Ramos (cell line): ENCODE measurements around the gene FJX1.

Source experiments
- in situ Hi-C: fragments of 300-500 bp; cut with MboI; formaldehyde crosslinking; loops from one replicate; pipeline ENCODE4 v1.14.3; 2022; ENCODE audit warnings: low sequenced_read_pairs; ENCODE audit not compliant: unreplicated experiment

FJX1 gene, protein sequence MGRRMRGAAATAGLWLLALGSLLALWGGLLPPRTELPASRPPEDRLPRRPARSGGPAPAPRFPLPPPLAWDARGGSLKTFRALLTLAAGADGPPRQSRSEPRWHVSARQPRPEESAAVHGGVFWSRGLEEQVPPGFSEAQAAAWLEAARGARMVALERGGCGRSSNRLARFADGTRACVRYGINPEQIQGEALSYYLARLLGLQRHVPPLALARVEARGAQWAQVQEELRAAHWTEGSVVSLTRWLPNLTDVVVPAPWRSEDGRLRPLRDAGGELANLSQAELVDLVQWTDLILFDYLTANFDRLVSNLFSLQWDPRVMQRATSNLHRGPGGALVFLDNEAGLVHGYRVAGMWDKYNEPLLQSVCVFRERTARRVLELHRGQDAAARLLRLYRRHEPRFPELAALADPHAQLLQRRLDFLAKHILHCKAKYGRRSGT

DNA sequence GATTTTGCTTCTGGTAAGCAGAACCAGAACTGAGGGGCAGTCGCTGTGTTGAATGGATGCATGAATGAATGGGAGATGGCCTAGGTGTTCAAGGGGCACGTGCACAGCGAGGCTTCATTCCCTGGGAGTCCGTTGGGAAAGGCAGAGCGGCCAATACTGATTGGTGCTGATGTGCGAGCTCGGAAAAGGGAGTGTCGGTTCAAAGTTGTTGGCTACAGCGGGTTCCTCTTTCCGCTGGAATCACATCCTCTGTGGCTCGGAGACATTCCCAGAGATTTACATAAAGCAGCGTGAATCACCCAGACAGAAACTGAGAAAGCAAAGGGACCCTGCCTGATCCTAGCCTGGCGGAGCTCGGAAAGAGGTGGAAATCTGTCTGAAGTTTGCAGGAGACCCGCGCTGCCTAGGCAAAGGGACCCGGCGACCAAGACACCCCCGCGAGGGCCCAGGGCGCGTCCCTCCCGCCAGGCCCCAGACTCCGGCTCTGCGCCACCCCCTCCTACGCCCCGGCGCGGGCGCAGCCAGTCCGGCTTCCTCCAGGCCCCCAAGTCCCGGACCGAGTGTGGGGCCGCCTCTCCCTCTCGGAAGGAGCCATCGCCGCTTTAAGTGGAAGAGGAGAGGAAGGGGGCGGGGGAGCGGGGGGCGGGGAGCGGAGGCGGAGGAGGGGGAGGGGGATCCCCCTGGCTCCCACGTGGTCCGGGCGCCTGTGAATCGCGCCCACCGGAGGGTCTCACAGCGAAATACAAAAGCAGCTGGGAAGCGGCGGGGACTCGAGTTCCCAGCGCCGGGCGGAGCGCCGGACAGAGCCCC lies at the start of gene FJX1:
Gene FJX1, plus strand, starts transcription at position 774 of the 810 bp plus-strand sequence. CDS start 177 bp downstream, outside the sequence.
- in situ Hi-C loops = loop anchor here (10.0 kb wide), 1 partner anchor 647 kb away; no protein-coding TSS in a partner anchor

DNA sequence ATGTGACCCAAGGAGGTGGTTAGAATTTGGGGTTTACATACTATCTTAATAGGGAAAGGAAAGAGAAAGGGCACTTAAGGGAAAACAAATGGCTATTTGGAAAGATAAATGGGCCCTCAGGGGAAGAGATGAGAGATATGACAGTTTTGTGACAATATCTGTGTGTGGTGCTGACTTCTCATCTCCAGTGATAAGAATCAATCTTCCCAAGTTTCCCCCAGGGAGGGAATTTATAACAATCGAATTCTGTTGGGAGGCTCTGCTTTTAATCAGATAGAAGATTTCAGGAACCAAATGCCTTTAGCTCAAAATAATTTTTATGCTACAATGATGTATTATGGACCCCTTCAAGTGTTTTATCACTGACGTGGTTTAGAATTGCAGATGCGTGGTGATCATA lies 46.6 kb upstream of the FJX1 start:
- in situ Hi-C loops = no loop called here

DNA sequence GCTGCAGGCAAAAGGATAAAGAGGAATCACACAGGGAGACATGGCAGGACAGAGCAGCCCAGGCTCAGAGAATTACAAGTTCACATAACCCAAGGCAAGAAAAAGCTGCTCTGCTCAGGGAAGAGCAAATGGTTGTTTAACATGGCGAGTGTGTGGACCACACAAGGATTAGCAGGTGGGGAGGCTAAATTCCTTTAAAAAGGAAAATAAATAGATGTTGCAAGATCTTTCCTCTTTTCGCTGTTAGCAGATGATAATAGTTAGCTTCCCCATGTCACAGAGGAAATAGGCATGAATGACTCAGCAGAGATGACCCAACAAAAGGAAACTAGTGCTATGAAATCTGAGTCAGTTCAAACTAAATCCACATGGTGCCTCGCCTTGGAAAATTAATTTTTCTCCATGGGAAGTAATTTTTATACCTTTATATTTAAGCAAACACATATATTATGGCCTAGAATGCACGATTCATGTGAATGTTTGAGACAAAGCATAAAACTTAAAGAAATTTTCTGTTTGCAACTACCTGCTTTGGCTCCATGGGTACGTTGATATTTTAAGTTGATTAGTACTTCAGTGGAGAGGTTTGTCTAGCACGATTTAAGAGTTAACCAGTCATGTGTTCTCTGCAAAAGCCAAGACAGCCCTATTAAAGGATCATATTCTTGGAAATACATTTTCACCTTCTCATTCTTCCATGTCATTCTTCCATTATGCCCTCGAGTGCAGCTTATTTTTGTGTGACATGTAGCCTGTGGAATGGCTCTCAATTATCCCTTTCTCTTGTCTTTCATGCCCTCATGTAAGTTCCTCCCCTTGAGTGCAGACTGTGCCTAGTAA lies 38.5 kb upstream of the FJX1 start:
- in situ Hi-C loops = no loop called here

DNA sequence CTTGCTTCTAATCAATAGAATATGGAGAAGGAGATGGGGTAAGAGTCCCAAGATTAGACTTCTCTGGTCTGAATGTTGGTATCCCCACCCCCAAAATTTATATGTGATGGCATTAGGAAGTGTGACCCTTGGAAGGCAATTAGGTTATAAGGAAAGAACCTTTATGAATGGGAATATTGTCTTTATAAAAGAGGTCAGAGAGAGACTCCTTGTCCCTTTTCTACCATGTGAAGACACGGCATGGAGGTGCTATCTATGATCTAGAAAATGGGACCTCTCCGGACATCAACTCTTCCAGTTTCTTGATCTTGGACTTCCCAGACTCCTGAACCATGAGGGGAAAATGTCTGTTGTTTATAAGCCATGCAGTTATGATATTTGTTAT lies 37.9 kb upstream of the FJX1 start:
- in situ Hi-C loops = no loop called here

DNA sequence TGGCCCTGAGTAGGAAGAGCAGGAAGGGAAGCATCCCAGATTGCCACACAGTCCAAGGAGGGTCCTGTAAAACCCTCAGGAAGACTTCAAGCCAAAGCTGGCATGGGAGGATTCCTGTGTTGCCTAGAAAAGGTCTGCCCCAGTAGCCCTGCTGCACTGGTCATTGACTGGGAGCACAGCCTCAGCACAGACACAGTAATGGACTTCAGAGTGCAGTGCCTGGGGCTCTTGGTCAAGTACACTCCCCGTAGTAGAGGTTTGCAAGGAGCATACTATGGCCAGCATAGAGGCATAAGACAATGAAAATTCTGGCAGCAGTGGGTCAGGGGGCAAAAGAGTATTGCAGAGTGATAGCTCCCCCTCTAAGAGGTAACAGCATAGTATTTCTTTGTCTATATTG lies 36.2 kb upstream of the FJX1 start:
- in situ Hi-C loops = no loop called here

DNA sequence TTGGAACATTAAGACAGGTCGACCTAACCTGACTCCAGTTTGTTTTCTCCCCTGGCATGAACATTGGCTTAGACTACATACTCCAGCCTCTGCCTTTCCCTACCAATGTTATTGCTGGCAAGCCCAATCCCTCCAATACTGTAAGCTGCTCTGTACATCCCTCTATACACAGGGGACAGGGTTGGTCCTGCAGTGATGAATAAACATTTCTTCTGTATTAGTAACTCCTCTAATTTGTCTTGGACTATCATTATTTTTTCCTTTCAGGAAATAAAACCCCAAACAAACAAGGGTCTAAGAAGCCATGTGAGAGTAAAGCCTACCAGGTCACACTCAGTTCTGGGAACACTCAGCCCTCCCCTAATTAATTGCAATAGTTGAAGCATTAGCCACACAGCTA lies 35.1 kb upstream of the FJX1 start:
- in situ Hi-C loops = no loop called here

DNA sequence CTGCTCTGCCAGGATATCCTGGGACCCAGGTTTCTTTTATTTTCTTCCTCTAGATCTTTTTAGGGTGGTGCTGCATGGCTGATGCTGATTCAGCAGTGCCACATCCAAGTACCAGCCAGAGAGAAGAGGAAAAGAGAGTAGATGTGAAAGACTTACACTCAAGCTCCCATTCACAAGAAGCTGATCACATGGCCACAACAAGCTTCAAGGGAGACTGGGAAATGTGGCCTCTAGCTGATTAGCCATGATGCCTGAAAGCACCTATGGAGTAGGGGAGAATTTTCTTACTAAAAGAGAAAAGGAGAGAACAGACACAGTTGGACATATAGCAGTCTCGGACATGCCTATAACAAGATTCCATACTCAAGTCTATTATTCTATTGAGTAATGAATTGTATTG lies 34.4 kb upstream of the FJX1 start:
- in situ Hi-C loops = no loop called here

DNA sequence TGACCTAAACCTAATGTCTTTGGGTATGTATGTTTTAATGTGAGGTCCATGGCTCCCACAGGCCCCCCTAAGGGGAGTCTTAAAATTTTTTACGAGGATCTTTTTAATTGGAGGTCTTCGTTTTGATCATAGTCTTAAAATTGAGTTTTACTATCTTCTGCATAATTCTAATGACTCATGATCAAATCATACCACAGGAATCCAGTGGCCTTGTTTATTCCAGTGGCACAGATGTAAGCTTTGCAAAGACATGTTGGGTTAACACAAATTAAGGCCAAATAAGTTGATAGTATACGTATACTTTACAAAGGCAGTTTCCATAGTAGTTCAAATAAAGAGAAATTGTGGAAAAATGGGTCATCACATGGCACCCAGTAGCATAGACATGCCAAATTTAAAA lies 33.9 kb upstream of the FJX1 start:
- in situ Hi-C loops = no loop called here

DNA sequence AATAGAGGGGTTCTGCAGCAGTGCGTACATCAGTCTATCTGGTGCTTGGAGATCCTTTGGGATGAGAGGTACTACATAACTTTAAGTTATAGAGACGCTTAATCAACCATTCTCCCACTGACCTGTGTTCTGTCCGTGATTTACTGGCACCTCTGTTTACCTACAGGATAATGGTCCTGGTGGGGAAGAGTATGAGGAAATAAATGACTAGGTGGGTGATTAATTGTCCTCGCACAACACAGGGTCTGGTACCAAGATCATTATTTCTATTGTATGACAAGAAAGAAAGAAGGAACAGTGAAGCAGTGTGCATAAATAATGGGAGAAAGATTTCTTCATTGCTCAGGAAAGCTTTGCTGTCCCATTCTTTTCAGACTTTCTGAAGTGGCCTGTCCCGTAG lies 32.8 kb upstream of the FJX1 start:
- in situ Hi-C loops = no loop called here

DNA sequence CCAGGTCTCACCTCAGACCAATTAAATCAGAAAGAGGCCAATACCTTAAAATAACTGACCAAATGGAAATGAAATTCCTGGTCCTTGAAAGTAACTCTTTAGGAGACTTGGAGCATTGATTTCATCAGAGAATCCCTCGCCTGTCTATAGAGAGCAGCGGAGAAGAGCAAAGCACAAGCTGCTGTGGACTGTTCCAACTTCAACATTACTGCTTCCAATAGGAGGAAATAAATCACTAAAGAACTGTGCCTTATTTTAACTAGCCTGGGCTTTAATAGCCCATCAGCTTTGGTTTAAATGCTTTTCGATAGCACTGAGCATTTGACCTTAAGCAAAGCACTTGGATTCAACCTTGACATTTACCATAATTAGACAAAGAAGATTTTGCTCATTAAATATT lies 32.0 kb upstream of the FJX1 start:
- in situ Hi-C loops = no loop called here

DNA sequence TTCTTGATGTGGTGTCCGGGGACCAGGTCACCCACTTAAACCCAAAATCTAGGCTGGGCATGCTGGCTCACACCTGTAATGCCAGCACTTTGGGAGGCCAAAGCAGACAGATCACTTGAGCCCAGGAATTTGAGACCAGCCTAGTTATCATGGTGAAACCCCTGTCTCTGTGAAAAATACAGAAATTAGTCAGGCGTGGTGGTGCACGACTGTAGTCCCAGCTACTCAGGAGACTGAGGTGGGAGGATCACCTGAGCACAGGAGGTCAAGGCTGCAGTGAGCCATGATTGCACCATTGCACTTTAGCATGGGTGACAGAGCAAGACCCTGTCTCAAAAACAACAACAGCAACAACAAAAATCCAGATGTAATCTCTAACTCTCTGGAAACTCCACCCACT lies 30.3 kb upstream of the FJX1 start:
- in situ Hi-C loops = no loop called here

DNA sequence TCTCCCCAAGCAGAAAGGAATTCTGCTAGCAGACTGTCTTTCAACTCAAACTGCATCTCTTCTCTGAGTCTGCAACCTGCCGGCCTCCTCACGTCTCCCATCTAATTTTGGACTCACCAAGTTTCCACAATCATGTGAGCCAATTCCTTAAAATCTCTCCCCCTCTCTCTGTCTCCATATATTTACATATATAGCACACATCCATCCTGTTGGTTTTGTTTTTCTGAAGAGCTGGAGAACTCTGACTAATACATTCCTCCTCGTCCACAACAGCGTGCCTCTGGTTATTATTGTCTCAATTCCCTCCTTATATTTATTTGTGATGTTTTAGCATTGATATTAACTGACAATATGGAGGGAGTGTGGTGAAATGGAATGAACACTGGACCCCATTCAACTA lies 29.6 kb upstream of the FJX1 start:
- in situ Hi-C loops = no loop called here

DNA sequence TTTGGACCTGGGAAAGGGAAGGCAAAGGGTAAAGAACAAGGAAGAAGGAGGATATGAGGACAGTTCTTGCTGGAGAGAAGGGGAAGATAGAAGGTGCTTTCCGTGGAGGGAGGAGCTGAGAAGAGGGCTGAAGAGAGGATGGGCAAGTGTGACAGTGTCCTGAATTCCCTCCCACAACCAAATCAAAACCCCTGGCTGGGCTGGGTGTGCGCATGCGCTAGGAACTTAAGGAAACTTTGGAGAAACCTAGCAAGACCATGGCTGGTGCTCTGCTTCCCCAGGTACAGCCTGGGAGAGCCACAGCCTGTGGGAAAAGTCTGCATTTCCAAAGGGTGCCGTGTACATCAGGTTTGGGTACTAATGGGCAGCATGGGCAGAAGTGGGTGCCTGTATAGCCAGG lies 29.0 kb upstream of the FJX1 start:
- in situ Hi-C loops = no loop called here

DNA sequence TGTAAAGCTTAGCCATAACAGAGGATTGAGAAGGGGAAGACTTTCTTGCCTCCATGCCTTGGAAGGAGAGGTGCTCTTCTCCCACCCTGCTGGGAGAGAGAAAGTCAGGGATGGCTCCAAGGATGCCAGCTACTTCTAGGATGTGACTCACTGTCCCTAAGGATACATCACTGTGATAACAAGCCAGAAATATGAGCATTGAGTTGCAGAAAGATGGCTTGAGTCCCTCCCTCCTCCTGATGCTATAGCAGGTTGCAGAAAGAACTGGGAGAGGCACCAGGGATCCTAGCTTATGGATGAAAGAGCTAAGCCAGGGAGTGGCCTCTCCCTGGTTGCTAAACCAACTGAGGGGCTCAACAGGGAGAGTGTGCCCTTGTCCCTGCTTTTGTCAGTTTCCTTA lies 27.8 kb upstream of the FJX1 start:
- in situ Hi-C loops = no loop called here

DNA sequence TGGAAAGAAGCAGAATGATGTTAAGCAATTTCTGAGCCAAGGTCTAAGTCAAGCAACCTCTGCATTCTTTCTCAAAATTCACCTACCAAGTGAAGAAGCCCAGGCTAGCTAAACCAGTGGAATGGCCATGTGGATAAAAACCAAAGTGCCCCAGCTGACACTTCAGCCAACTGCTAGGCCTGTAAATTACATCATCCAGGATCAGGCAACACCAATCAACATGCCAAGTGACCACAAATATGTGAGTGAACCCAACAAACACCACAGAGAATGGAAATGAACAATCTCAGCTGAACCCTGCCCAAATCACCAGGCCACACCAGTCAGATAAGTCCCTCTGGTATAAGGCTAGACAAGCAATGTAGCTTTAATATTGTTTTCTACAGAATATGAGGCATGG lies 25.1 kb upstream of the FJX1 start:
- in situ Hi-C loops = no loop called here

DNA sequence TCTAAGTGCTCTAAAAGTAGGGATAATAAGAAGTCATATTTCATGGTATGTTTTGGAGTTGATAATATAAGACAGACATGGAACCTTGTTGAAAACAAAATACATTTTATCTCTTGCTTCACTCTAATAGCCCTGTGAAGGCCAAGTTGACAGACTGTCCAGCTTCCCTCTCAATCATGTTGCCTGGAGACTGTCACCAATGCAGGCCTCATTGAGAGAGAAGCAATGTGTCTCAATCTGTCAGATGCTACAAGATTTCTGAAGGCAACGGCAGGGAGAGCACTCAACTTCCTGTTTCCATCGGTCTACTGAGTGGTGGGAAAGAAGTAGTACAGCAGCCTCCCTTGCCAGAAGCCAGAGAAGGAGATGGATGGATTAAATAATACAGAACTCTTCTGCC lies 23.6 kb upstream of the FJX1 start:
- in situ Hi-C loops = no loop called here

DNA sequence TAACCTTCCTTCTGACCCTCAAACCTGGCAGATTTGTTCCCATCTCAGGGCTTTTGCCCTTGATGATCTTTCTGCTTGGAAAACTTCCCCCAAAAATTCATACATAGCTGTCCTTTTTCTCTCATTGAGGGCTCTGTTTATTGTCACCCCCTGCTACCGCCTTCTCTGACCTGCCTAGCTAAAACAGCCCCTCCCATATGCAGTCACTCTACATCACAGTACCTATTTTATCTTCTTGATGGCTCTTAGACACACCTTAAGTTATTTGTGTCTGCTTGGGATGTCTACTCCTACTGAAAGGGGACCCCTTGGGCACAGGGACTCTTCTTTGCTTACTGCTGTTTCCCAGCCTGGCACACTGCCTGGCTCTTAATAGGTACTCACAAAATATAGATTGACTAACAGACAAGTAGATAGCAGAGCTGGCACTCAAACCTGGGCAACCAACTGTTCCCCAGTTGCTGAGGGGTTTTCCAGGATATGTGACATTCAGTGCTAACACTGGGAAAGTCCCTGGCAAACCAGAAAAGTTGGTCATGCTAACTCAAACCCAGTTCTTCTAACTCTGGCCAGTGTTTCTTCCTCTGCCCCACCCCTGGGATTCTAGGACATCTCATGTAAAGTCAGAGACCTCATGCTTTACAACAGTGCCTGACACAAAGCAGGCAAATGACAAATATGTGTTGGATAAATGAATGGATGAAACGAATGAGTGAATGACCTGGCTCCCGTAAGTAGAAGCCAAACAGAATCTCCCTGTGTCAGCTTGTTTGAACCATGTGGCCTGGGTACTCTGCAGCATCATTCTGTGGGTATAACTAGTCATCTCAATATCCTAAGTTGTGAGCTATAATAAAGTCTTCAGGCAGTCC lies 19.8 kb upstream of the FJX1 start:
- in situ Hi-C loops = no loop called here

DNA sequence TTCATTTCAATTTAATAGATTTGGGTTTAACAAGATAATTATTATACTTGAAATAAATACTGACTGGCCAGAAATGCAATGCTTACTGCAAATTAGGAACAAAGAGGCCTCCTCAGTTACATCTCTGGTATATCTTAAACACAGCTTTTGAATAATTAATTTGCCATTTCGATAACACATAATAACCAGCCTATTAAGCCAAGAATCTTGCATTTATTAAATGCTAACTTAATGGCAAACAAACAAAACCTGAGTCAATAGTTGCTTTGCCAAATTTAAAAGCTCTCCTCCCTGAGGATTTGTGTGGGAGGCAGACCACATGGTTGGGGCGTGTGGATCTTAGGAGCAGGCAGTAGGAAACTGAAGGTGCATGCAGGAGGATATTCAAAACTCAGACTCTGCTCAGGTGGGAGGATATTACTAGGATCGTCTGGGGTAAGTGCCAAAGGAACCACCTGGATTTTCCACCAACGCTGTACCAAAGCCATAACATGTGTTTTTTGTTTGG lies 17.9 kb upstream of the FJX1 start:
- in situ Hi-C loops = no loop called here

DNA sequence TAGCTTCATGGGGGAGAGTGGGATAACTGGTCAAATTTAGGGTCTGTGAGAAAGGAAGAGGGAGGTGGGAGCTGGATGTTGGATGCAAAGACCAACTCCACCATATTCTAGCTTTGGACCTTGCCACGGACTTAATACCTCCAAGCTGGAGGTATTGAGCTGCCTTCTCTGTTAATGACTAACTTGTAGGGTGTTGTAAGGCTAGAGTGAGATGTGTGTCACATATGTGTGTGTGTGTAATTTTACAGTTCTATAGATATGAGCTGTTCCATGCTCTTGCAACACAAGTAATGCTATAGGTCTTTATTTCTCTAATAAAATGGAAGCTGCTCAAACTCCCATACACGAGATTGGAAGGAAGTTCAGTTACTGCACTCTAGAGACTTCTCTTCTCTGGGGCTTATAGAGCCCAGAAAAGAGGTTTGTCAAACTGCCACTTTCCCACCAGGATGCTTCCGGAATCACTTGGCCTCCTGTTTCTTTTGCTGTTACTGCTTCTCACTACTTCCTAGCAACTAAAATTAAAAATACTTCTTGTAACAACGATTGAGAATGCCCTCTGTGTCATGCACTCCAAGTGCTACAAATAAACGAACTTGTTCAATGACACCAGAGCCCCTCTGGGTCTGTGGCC lies 16.0 kb upstream of the FJX1 start:
- in situ Hi-C loops = no loop called here
